ENCODE data around the gene PHF19. TPM values are rescaled to one million over a fixed set of nuclear protein-coding genes. Genes with fewer than 3 reads are reported as not detected.

The PHF19 gene
- polyA plus RNA-seq, 3 donors: 12.6 to 61.0 (median 12.7) TPM

GRCh38 chr9:120815075-120815474 lies 61.9 kb downstream of the PHF19 start:
- Mint-ChIP-seq H3K27me3 (ENCODE audit: low read depth in 3 of 3) (no peaks in the 10 kb centered on the region), H3K36me3 (peaks cover 43 to 50% of the 10 kb centered on the region in 2 donors), H3K9me3 (peaks cover 0 to 7% (median 0%) of the 10 kb centered on the region in 7 donors), H3K4me1 (no peaks in the 10 kb centered on the region), H3K27ac (no peak overlapping the region), H3K4me3 (no peak overlapping the region)
- Histone ChIP-seq H3K79me2 (ENCODE audit: insufficient read depth, low read length) (no peaks in the 10 kb centered on the region), H2AFZ (ENCODE audit: insufficient read depth, low read depth, low read length, poor library complexity, severe bottlenecking) (no peak overlapping the region), H3K27ac (ENCODE audit: low read depth in 1 of 2, low read length in 2 of 2) (no peak overlapping the region), H3K4me3 (replicated peaks in 1 of 3; ENCODE audit: low read depth in 2 of 3, low read length in 3 of 3) (no peak overlapping the region), H4K20me1 (ENCODE audit: insufficient read depth, low read length) (no peaks in the 10 kb centered on the region), H3K4me1 (ENCODE audit: control insufficient read depth in 1 of 2, insufficient read depth in 2 of 2, low read length in 2 of 2) (no peaks in the 10 kb centered on the region), H3K4me2 (replicated peaks; ENCODE audit: extremely low read depth, low read length, poor library complexity, severe bottlenecking) (no peak overlapping the region), H3K36me3 (replicated peaks in 1 of 2; ENCODE audit: control insufficient read depth in 1 of 2, insufficient read depth in 2 of 2, low read length in 2 of 2) (peaks cover 36 to 52% of the 10 kb centered on the region in 2 donors), H3K9ac (ENCODE audit: insufficient read depth, low read length, poor library complexity, severe bottlenecking) (no peak overlapping the region), H3K27me3 (ENCODE audit: control insufficient read depth in 2 of 2, insufficient read depth in 2 of 2, low read length in 2 of 2) (no peaks in the 10 kb centered on the region), H3K9me3 (replicated peaks in 1 of 2; ENCODE audit: control insufficient read depth in 1 of 2, insufficient read depth in 1 of 2, low read length in 2 of 2) (no peaks in the 10 kb centered on the region)
- no peak for DNase-seq
- intact Hi-C loops (cut with micrococcal nuclease): no loop called here
- WGBS (ENCODE audit: insufficient coverage): no CpG with 5 or more reads among the region's 4 CpGs
- TF ChIP-seq CTCF (IDR thresholded peaks at IDR 0.05): no peak

- Histone ChIP-seq H4K20me1 (ENCODE audit: insufficient read depth, low read length) (no peaks in the 10 kb centered on the region), H3K36me3 (replicated peaks in 1 of 2; ENCODE audit: control insufficient read depth in 1 of 2, insufficient read depth in 2 of 2, low read length in 2 of 2) (no peaks in the 10 kb centered on the region), H3K27ac (ENCODE audit: low read depth in 1 of 2, low read length in 2 of 2) (no peak overlapping the region), H3K79me2 (ENCODE audit: insufficient read depth, low read length) (no peaks in the 10 kb centered on the region), H2AFZ (ENCODE audit: insufficient read depth, low read depth, low read length, poor library complexity, severe bottlenecking) (no peak overlapping the region), H3K9ac (ENCODE audit: insufficient read depth, low read length, poor library complexity, severe bottlenecking) (no peak overlapping the region), H3K4me2 (replicated peaks; ENCODE audit: extremely low read depth, low read length, poor library complexity, severe bottlenecking) (no peak overlapping the region), H3K4me3 (replicated peaks in 1 of 3; ENCODE audit: low read depth in 2 of 3, low read length in 3 of 3) (no peak overlapping the region), H3K9me3 (replicated peaks in 1 of 2; ENCODE audit: control insufficient read depth in 1 of 2, insufficient read depth in 1 of 2, low read length in 2 of 2) (peaks cover 34 to 36% of the 10 kb centered on the region in 2 donors), H3K4me1 (ENCODE audit: control insufficient read depth in 1 of 2, insufficient read depth in 2 of 2, low read length in 2 of 2) (no peaks in the 10 kb centered on the region), H3K27me3 (ENCODE audit: control insufficient read depth in 2 of 2, insufficient read depth in 2 of 2, low read length in 2 of 2) (no peaks in the 10 kb centered on the region)
- H3K4me1 Mint-ChIP-seq: no peaks in the 10 kb centered on the region
- no peak for DNase-seq
- peaks cover 28 to 62% (median 37%) of the 10 kb centered on the region in 7 donors for H3K9me3 Mint-ChIP-seq
- H3K27ac Mint-ChIP-seq: no peak overlapping the region
- no peak overlapping the region for H3K4me3 Mint-ChIP-seq
- TF ChIP-seq CTCF (IDR thresholded peaks at IDR 0.05): no peak
- H3K27me3 Mint-ChIP-seq (ENCODE audit: low read depth in 3 of 3): peaks cover 0 to 2% (median 1%) of the 10 kb centered on the region in 3 donors
- intact Hi-C loops (cut with micrococcal nuclease): no loop called here
- peaks cover 0 to 3% of the 10 kb centered on the region in 2 donors for H3K36me3 Mint-ChIP-seq
These were observed 68.1 kb downstream of the PHF19 start for GRCh38 chr9:120808931-120809330.
